ENCODE data around the gene OMG.
"Not testable (repeated sequence)": the region's sequence is repeated elsewhere in the genome, so short reads cannot be mapped to it uniquely, and the experiment has no call there.

The OMG gene

DNA sequence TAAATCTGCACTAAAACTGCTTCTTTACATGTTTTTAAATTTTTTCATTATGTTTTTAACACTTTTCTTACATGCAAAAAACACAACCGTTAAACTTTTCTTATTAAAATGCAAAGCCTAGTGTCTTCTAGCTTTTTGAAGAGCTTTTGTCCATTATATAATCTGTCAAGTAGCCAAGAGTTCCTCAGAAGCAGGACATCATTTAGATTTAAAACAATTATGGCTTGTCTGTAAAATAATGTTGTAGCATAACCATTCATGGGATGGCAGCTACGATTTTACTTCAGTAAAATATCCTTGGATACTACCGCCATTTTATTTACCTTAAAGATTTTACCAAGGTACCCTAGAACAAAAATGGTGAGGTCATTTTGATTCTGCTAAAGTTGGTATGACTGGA is 2.8 kb downstream of the OMG start:
- TF ChIP-seq, protein P1, sequence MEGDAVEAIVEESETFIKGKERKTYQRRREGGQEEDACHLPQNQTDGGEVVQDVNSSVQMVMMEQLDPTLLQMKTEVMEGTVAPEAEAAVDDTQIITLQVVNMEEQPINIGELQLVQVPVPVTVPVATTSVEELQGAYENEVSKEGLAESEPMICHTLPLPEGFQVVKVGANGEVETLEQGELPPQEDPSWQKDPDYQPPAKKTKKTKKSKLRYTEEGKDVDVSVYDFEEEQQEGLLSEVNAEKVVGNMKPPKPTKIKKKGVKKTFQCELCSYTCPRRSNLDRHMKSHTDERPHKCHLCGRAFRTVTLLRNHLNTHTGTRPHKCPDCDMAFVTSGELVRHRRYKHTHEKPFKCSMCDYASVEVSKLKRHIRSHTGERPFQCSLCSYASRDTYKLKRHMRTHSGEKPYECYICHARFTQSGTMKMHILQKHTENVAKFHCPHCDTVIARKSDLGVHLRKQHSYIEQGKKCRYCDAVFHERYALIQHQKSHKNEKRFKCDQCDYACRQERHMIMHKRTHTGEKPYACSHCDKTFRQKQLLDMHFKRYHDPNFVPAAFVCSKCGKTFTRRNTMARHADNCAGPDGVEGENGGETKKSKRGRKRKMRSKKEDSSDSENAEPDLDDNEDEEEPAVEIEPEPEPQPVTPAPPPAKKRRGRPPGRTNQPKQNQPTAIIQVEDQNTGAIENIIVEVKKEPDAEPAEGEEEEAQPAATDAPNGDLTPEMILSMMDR (IDR thresholded peaks at IDR 0.05; ENCODE audit: low read depth, low read length, missing control alignments), result no peak
- no peak for DNase-seq (ENCODE audit: extremely low read depth, low read depth)
- no peak overlapping the region for H3K4me3 ChIP-seq (replicated peaks; ENCODE audit: low read depth, low read length)

DNA sequence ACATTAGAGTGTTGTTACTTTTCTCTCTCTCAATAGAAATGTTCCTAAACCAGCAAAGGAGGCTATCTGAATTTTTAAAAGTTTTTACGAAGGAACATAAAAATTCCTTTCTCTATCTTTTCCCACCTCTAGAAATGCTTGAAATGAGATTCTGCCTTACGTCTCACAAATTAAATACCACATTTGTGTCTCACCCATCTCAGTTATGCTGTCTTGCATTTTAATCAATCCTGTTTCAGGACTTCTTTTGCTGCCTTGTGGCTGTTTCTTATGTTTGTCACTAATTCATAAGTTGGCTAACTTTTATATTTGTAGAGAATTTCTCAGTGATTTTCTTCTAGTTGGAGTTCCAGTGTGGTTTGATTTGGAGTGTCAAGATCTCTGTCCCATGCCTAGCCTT is 3.5 kb downstream of the OMG start:
- TF ChIP-seq, protein P1 (IDR thresholded peaks at IDR 0.05; ENCODE audit: low read depth, low read length, missing control alignments), result no peak
- DNase-seq (ENCODE audit: extremely low read depth, low read depth), result no peak
- no peak overlapping the region for H3K4me3 ChIP-seq (replicated peaks; ENCODE audit: low read depth, low read length)

DNA sequence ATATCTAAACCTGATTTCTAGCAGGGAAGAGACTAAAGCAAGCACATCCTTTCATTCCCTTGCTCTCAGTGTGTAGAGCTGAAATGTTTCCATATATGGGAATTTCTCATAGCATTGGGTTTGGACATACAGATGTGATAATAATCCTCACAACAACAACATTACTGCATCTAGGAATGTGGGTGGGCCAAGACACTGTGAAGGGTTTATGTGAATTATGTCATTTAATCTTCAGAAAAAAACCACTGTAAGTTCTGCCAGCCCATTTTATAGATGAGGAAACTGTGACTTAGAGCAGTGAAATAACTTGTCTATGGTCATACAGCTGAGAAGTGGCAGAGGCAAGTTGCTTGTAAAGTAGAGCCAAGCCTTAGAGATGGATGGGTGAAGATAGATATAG is 5.2 kb downstream of the OMG start:
- DNase-seq (ENCODE audit: extremely low read depth, low read depth), result no peak
- TF ChIP-seq, protein P1 (IDR thresholded peaks at IDR 0.05; ENCODE audit: low read depth, low read length, missing control alignments), result no peak

DNA sequence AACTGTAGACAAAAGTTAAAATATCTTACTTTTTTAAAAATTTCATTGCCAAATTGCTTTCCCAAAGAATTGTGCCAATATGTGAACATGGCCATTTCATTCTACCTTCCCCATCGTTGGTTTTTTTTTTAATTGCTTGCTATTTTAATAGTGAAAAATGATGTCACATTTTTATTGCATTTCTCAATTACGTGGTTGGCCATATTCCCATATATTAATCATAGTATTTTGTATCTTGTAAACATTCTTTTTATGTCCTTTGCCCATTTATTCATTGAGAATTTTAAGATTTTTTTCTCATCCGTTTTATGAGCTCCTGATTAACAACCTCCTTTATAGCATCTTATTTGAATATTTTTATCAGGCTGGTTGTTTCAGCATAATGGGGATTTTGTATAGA is 7.2 kb downstream of the OMG start:
- H3K4me3 ChIP-seq (replicated peaks; ENCODE audit: low read depth, low read length), result no peak overlapping the region
- TF ChIP-seq, protein P1 (IDR thresholded peaks at IDR 0.05; ENCODE audit: low read depth, low read length, missing control alignments), result no peak
- no peak for DNase-seq (ENCODE audit: extremely low read depth, low read depth)

More for the DNA sequence above, 5.2 kb downstream of the OMG start:
- no peak overlapping the region for H3K4me3 ChIP-seq (replicated peaks; ENCODE audit: low read depth, low read length)

DNA sequence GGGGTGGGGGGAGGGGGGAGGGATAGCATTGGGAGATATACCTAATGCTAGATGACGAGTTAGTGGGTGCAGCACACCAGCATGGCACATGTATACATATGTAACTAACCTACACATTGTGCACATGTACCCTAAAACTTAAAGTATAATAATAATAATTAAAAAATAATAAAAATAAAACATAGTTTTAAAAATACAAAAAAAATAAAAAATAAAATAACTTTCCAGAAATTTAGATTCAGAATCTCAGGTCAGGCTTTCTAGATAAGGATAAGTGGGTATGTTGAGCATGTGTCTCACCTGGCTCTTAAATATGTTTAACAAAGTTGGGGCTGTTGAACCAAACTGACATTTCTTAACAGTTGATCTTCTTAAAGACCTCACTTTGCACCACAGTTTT is 9.1 kb downstream of the OMG start:
- DNase-seq (ENCODE audit: extremely low read depth, low read depth); H3K4me3 ChIP-seq (replicated peaks; ENCODE audit: low read depth, low read length): not testable (repeated sequence)

DNA sequence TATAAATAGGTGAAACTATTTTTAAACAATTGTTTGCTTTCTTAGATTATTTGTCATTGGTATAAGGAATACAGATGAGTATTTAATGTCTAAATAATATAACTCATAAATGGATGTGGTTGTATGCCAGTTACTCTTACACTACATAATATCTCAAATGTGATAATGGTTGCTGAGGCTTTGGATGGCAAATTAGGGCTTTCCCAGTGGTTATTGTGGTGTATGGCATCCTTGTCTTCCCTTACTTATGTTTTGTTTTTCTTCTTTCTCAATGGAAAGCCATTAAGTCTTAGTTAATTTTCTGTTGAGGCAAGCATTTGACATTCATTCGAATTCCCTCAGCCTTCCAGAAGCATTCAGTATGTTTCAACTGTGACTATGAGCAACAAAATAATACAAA is 10.5 kb downstream of the OMG start:
- DNase-seq (ENCODE audit: extremely low read depth, low read depth), result no peak
- H3K4me3 ChIP-seq (replicated peaks; ENCODE audit: low read depth, low read length), result no peak overlapping the region
- TF ChIP-seq, protein P1 (IDR thresholded peaks at IDR 0.05; ENCODE audit: low read depth, low read length, missing control alignments), result no peak

DNA sequence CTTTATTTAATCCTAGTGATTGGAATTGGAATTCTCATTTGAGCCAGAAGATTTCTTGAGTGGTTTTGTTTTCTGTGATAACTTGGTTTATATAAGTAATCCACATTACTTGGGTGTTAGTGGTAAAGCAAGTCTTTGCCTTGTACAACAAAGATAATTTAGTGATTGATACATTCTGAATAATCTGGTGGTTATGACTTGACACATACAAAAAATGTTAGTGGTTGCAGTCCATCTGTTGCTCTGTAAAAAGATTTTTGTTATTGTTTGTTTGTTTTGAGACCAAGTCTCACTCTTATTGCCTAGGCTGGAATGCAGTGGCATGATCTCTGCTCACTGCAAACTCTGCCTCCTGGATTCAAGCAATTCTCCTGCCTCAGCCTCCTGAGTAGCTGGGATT is 13.2 kb downstream of the OMG start:
- TF ChIP-seq, protein P1 (IDR thresholded peaks at IDR 0.05; ENCODE audit: low read depth, low read length, missing control alignments), result no peak
- H3K4me3 ChIP-seq (replicated peaks; ENCODE audit: low read depth, low read length), result no peak overlapping the region
- no peak for DNase-seq (ENCODE audit: extremely low read depth, low read depth)
